ENCODE data around the gene EDEM1. TPM values are rescaled to one million over a fixed set of nuclear protein-coding genes. Genes with fewer than 3 reads are reported as not detected.

EDEM1 gene
- total RNA-seq, 4 donors from 2014 or later, result 48.1 to 127 (median 56.3) TPM

- DNase-seq (ENCODE audit: low spot score in 2 of 2), result no peak
- 55% methylated on average over 6 of the region's 6 CpGs for WGBS
- peaks cover 6% of the 10 kb centered on the region for H3K4me1 ChIP-seq
- no peaks in the 10 kb centered on the region for H3K36me3 ChIP-seq
- H3K27me3 ChIP-seq, result peaks cover 10% of the 10 kb centered on the region
- H3K9me3 ChIP-seq, result no peaks in the 10 kb centered on the region
- H3K4me3 ChIP-seq, result no peak overlapping the region
- H3K27ac ChIP-seq, result no peak overlapping the region
- TF ChIP-seq EP300 (IDR thresholded peaks at IDR 0.05) (no peak), POLR2AphosphoS5 (IDR thresholded peaks at IDR 0.05) (no peak), CTCF (IDR thresholded peaks at IDR 0.05) (peak in 1 of 2 donors; percentile 14), POLR2A (IDR thresholded peaks at IDR 0.05) (no peak)
These were observed 39.3 kb downstream of the EDEM1 start for GRCh38 chr3:5226783-5227182.

- no peaks in the 10 kb centered on the region for H3K9me3 ChIP-seq
- peaks cover 10% of the 10 kb centered on the region for H3K27me3 ChIP-seq
- TF ChIP-seq CTCF (IDR thresholded peaks at IDR 0.05) (no peak), EP300 (IDR thresholded peaks at IDR 0.05) (no peak), POLR2AphosphoS5 (IDR thresholded peaks at IDR 0.05) (no peak), POLR2A (IDR thresholded peaks at IDR 0.05) (no peak)
- 44% methylated on average over 6 of the region's 6 CpGs for WGBS
- peaks cover 7% of the 10 kb centered on the region for H3K4me1 ChIP-seq
- no peaks in the 10 kb centered on the region for H3K36me3 ChIP-seq
- H3K4me3 ChIP-seq, result no peak overlapping the region
- DNase-seq (ENCODE audit: low spot score in 2 of 2), result no peak
- no peak overlapping the region for H3K27ac ChIP-seq
These were observed 40.3 kb downstream of the EDEM1 start for GRCh38 chr3:5227812-5228211.

- Histone ChIP-seq H3K27ac (no peak overlapping the region), H3K4me1 (peaks cover 7% of the 10 kb centered on the region), H3K4me3 (no peak overlapping the region), H3K27me3 (peaks cover 10% of the 10 kb centered on the region), H3K9me3 (no peaks in the 10 kb centered on the region), H3K36me3 (no peaks in the 10 kb centered on the region)
- 59% methylated on average over 2 of the region's 2 CpGs for WGBS
- TF ChIP-seq CTCF (IDR thresholded peaks at IDR 0.05) (no peak), POLR2AphosphoS5 (IDR thresholded peaks at IDR 0.05) (no peak), EP300 (IDR thresholded peaks at IDR 0.05) (no peak), POLR2A (IDR thresholded peaks at IDR 0.05) (no peak)
- no peak for DNase-seq (ENCODE audit: low spot score in 2 of 2)
These were observed 41.9 kb downstream of the EDEM1 start for GRCh38 chr3:5229414-5229813.

- H3K27ac ChIP-seq, result no peak overlapping the region
- TF ChIP-seq POLR2A (IDR thresholded peaks at IDR 0.05) (no peak), CTCF (IDR thresholded peaks at IDR 0.05) (no peak), EP300 (IDR thresholded peaks at IDR 0.05) (no peak), POLR2AphosphoS5 (IDR thresholded peaks at IDR 0.05) (no peak)
- peaks cover 7% of the 10 kb centered on the region for H3K4me1 ChIP-seq
- H3K36me3 ChIP-seq, result no peaks in the 10 kb centered on the region
- DNase-seq (ENCODE audit: low spot score in 2 of 2), result no peak
- no peak overlapping the region for H3K4me3 ChIP-seq
- peaks cover 10% of the 10 kb centered on the region for H3K27me3 ChIP-seq
- H3K9me3 ChIP-seq, result no peaks in the 10 kb centered on the region
- WGBS, result 34% methylated on average over 6 of the region's 6 CpGs
These were observed 43.6 kb downstream of the EDEM1 start for GRCh38 chr3:5231074-5231473.

- 0% methylated on average over 2 of the region's 2 CpGs for WGBS
- DNase-seq (ENCODE audit: low spot score in 2 of 2), result no peak
- Histone ChIP-seq H3K27me3 (peaks cover 10% of the 10 kb centered on the region), H3K4me3 (no peak overlapping the region), H3K9me3 (no peaks in the 10 kb centered on the region), H3K27ac (no peak overlapping the region), H3K36me3 (no peaks in the 10 kb centered on the region), H3K4me1 (peaks cover 7% of the 10 kb centered on the region)
- TF ChIP-seq POLR2A (IDR thresholded peaks at IDR 0.05) (no peak), CTCF (IDR thresholded peaks at IDR 0.05) (no peak), POLR2AphosphoS5 (IDR thresholded peaks at IDR 0.05) (no peak), EP300 (IDR thresholded peaks at IDR 0.05) (no peak)
These were observed 44.0 kb downstream of the EDEM1 start for GRCh38 chr3:5231487-5231886.
